K562 treated with DMSO at 1 percent for 48 hours (cell line): Measurements from ENCODE around the gene LAD1. TPM values are rescaled to one million over a fixed set of nuclear protein-coding genes. Genes with fewer than 3 reads are reported as not detected.

ENCODE experiments used
- total RNA-seq: library from RNA; unstranded; fragments of 300-600 nt; gene quantifications from 2 replicates; pipeline ENCODE4 v1.2.3, GENCODE V29; 2022; ENCODE audit warnings: low replicate concordance; ENCODE audit errors: extremely low read depth

LAD1 gene
- total RNA-seq = not detected in 2 replicates

DNA sequence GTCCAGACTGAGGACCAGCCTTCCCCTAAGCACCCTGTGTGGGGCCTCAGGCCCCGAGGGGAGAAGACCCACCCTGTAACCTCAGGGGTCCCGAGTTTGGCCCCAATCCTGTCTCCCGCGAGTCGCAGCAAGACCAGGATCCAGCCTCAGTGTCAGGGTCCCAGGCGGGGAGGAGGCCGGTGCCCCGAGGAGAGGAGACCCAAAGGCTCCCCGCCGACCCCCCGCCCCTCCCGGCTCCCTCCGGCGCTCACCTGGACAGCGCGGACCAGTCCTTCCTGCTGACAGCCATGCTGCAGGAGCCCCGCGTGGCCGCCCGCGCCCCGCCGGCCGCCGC is at the start of gene LAD1:
LAD1 (minus strand) TSS at position 307 of the 334 bp plus-strand sequence; CDS start at position 289, 18 bp downstream.

DNA sequence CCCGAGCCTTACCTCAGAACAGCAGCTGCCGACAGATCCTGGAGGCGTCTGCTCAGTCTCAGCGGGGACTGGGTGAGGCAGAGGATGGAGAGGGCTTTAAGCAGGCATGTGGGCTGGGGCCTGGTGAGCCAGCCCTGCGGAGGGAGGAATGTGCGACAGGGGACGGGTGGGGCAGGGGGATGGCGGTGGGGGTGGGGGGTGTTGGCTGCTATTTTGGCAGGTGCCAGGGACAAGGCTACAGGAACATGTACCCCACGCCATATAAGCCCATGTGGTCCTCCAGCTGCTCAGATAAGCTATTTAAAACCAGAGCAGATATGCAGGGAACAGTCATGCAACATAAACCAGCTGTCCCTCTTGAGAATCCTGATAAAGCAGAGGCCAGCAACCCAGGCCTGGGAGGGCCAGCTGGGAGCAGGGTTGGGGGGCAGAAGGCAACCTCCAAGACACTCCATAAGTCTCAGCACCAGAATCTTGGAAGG is 21.5 kb downstream of the LAD1 start, which contains the start of gene TNNT2:
TNNT2 (minus strand) TSS at position 70 of the 482 bp plus-strand sequence. CDS start 4,426 bp downstream, outside the sequence.

Other genes with a start within 250 kb of the LAD1 start
- not detected in 2 replicates for gene TMEM9, start 244.8 kb downstream of the LAD1 start, total RNA-seq
- not detected in 2 replicates for gene IGFN1, start 208.5 kb downstream of the LAD1 start, total RNA-seq
- gene PKP1, start 115.8 kb downstream of the LAD1 start, total RNA-seq = not detected in 2 replicates
- gene TNNT2, start 21.6 kb downstream of the LAD1 start, total RNA-seq = not detected in 2 replicates
- gene TNNI1, start 22.4 kb upstream of the LAD1 start, total RNA-seq = not detected in 2 replicates
- not detected in 2 replicates for gene PHLDA3, start 69.9 kb upstream of the LAD1 start, total RNA-seq
- gene CSRP1, start 107.8 kb upstream of the LAD1 start, total RNA-seq = not detected in 2 replicates
- not detected in 2 replicates for gene NAV1, start 139.8 kb upstream of the LAD1 start, total RNA-seq